Natural killer cell (primary cell): ENCODE measurements around the gene FBH1. TPM values are rescaled to one million over a fixed set of nuclear protein-coding genes. Genes with fewer than 3 reads are reported as not detected.

ENCODE experiments used
- ATAC-seq, 3 donors: fragments of 150-1000 bp in 2 of 3; fragments of 200-7000 bp in 1 of 3; cut with Tn5 transposase; 1 replicate in 1 of 3; 2 replicates in 2 of 3; pipeline ENCODE4 v1.10.0; 2021; ENCODE audit warnings: mild to moderate bottlenecking in 2 of 3, moderate library complexity in 2 of 3
- DNase-seq, 2 donors: peaks; one replicate each; pipeline versions ENCODE4 v3.0.0 to v3.0.0-alpha.2; 2013 to 2021; ENCODE audit warnings: mixed read lengths in 1 of 2
- H3K27ac ChIP-seq: one replicate; pipeline ENCODE4 v1.5.1; 2013; ENCODE audit warnings: mild to moderate bottlenecking, low read length
- H3K27me3 ChIP-seq: one replicate; pipeline ENCODE4 v1.6.1; 2013; ENCODE audit warnings: low read length; ENCODE audit not compliant: control insufficient read depth, insufficient read depth
- H3K36me3 ChIP-seq: one replicate; pipeline ENCODE4 v1.6.1; 2013; ENCODE audit warnings: low read length; ENCODE audit not compliant: control insufficient read depth, insufficient read depth
- H3K4me1 ChIP-seq: one replicate; pipeline ENCODE4 v1.6.1; 2013; ENCODE audit warnings: low read length; ENCODE audit not compliant: control insufficient read depth, insufficient read depth
- H3K4me3 ChIP-seq: one replicate; pipeline ENCODE4 v1.5.1; 2013; ENCODE audit warnings: low read length
- H3K9me3 ChIP-seq: one replicate; pipeline ENCODE4 v1.6.1; 2013; ENCODE audit warnings: low read length; ENCODE audit not compliant: control insufficient read depth, insufficient read depth
- H3K27ac Mint-ChIP-seq, 2 donors: one replicate each; pipeline ENCODE4 v1.8.0; 2022; ENCODE audit warnings: mild to moderate bottlenecking in 2 of 2, mixed read lengths in 2 of 2, moderate library complexity in 1 of 2
- H3K27me3 Mint-ChIP-seq, 2 donors: one replicate each; pipeline ENCODE4 v1.8.0; 2022; ENCODE audit warnings: low read depth in 2 of 2, mixed read lengths in 2 of 2
- H3K36me3 Mint-ChIP-seq: one replicate; pipeline ENCODE4 v1.8.0; 2022; ENCODE audit warnings: mixed read lengths
- H3K4me1 Mint-ChIP-seq, 2 donors: one replicate each; pipeline ENCODE4 v1.8.0; 2022; ENCODE audit warnings: mixed read lengths in 2 of 2
- H3K4me3 Mint-ChIP-seq: one replicate; pipeline ENCODE4 v1.8.0; 2022; ENCODE audit warnings: mild to moderate bottlenecking, moderate library complexity, mixed read lengths
- H3K9me3 Mint-ChIP-seq, 2 donors: one replicate each; pipeline ENCODE4 v1.8.0; 2022; ENCODE audit warnings: mixed read lengths in 2 of 2
- WGBS: methylation state at CpG from one replicate; pipeline ENCODE4 v1.1.7; 2013; ENCODE audit warnings: missing lambda C conversion rate; ENCODE audit not compliant: insufficient coverage; 5-methylcytosine and 5-hydroxymethylcytosine counted together
- intact Hi-C: fragments of 100-400 bp; cut with micrococcal nuclease; formaldehyde crosslinking; loops from one replicate; pipeline ENCODE4 v1.14.2; 2022
- total RNA-seq, 4 donors: library from RNA; stranded (reverse); fragments of 120-200 nt in 1 of 4; gene quantifications; one replicate each; pipeline versions ENCODE4 v1.2.3 to v1.2.4, GENCODE V29; 2013 to 2022
- TF ChIP-seq, protein P1 (sequence below): fragments of 200-600 bp; IDR thresholded peaks from one replicate; pipeline ENCODE4 v1.8.0; 2022; ENCODE audit warnings: antibody characterized with exemption

Gene FBH1
- total RNA-seq, 3 donors from 2014 or later (not counting 1 experiment from before 2014, with no cell fraction given) = 49.3 to 64.9 (median 62.7) TPM

DNA sequence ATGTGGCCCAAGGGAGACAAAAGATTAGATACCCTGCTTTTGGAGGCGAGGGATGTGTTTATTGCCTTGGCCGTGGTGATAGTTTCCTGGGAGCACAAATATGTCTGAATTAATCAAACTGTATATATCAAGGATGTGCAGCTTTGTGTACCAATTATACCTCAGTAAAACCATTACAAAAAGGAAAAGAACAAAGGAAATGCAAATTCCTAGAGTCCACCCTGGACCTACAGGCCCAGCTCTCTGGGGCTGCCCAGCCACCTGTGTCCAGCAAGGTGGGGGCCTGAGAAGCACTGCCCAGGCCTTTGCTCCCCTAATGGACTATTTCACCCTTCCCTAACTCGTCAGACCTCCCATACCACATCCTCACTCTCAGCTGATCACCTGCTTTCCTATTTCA is 20.9 kb upstream of the FBH1 start:
- Histone ChIP-seq H3K27me3 (no peaks in the 10 kb centered on the region), H3K4me3 (no peak overlapping the region), H3K4me1 (no peaks in the 10 kb centered on the region), H3K9me3 (peaks cover 3% of the 10 kb centered on the region), H3K27ac (no peak overlapping the region), H3K36me3 (no peaks in the 10 kb centered on the region)
- Mint-ChIP-seq H3K36me3 (no peaks in the 10 kb centered on the region), H3K4me1 (peaks cover 7 to 8% of the 10 kb centered on the region in 2 donors), H3K4me3 (no peak overlapping the region), H3K27ac (no peak overlapping the region), H3K27me3 (no peaks in the 10 kb centered on the region), H3K9me3 (no peaks in the 10 kb centered on the region)
- intact Hi-C loops = no loop called here
- WGBS = 72% methylated on average over 1 of the region's 3 CpGs
- ATAC-seq (no peak), DNase-seq (no peak)
- TF ChIP-seq, protein P1, sequence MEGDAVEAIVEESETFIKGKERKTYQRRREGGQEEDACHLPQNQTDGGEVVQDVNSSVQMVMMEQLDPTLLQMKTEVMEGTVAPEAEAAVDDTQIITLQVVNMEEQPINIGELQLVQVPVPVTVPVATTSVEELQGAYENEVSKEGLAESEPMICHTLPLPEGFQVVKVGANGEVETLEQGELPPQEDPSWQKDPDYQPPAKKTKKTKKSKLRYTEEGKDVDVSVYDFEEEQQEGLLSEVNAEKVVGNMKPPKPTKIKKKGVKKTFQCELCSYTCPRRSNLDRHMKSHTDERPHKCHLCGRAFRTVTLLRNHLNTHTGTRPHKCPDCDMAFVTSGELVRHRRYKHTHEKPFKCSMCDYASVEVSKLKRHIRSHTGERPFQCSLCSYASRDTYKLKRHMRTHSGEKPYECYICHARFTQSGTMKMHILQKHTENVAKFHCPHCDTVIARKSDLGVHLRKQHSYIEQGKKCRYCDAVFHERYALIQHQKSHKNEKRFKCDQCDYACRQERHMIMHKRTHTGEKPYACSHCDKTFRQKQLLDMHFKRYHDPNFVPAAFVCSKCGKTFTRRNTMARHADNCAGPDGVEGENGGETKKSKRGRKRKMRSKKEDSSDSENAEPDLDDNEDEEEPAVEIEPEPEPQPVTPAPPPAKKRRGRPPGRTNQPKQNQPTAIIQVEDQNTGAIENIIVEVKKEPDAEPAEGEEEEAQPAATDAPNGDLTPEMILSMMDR = no peak

DNA sequence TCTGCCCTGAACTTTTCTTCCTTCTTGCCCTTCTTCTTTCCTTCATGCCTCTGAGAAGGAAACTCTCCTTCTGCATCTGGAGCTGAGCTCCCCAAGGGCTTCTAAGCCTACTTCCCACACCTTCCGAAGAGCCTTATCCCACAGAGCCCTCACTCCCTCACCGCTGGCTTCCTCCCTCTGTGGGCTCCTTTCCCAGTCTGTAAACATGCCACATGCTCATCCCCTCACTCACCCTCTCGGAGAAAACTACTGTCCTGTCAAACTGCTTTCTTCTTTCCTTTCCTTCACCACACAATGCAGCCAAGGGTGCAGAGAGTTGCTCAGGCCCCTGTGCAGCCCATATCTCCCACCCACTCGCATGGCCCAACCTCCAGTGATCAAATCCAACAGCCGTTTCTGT is 18.4 kb upstream of the FBH1 start:
- TF ChIP-seq, protein P1 = no peak
- no peak overlapping the region for H3K4me3 ChIP-seq
- no peaks in the 10 kb centered on the region for H3K36me3 Mint-ChIP-seq
- no peaks in the 10 kb centered on the region for H3K27me3 Mint-ChIP-seq
- no peaks in the 10 kb centered on the region for H3K9me3 Mint-ChIP-seq
- peaks cover 2% of the 10 kb centered on the region for H3K36me3 ChIP-seq
- intact Hi-C loops = loop anchor here (5.0 kb wide), 1 partner anchor 59 kb away; the partner anchor contains the start of gene GDI2
- H3K27ac ChIP-seq = no peak overlapping the region
- no peak overlapping the region for H3K4me3 Mint-ChIP-seq
- DNase-seq (no peak), ATAC-seq (no peak)
- H3K9me3 ChIP-seq = peaks cover 3% of the 10 kb centered on the region
- H3K4me1 ChIP-seq = no peaks in the 10 kb centered on the region
- 95% methylated on average over 5 of the region's 5 CpGs for WGBS
- H3K4me1 Mint-ChIP-seq = peaks cover 7 to 8% of the 10 kb centered on the region in 2 donors
- H3K27me3 ChIP-seq = no peaks in the 10 kb centered on the region
- no peak overlapping the region for H3K27ac Mint-ChIP-seq

DNA sequence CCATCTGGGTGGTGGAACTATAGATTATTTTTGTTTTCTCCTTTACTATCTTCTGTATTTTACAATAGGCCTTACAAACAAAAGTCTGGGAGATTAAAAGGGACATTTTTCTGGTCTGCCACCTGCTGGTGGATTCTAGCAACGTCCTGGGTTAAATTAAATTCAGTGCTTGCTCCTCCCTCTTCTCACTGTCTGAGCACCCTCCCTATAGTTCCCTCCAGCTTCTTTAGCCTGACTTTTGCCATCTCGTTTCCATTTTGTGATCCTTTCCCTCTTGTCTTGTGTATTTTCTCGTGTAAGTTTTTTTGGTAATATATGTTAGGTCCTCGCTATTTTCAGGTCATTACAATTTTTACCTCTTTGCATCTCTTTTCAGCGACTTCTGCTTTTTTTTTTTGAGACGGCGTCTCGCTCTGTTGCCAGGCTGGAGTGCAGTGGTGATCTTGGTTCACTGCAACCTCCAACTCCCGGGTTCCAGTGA is 16.5 kb upstream of the FBH1 start:
- peak overlapping the region; percentile 61 for H3K27ac ChIP-seq
- no peak overlapping the region for H3K4me3 ChIP-seq
- Mint-ChIP-seq H3K4me1 (peaks cover 7 to 8% of the 10 kb centered on the region in 2 donors), H3K27ac (peak overlapping the region in 1 of 2 donors; percentile 25), H3K9me3 (no peaks in the 10 kb centered on the region), H3K36me3 (no peaks in the 10 kb centered on the region), H3K27me3 (no peaks in the 10 kb centered on the region), H3K4me3 (peak overlapping the region; percentile 79)
- H3K9me3 ChIP-seq = no peaks in the 10 kb centered on the region
- WGBS = 4% methylated on average over 7 of the region's 9 CpGs
- H3K36me3 ChIP-seq = peaks cover 12% of the 10 kb centered on the region
- ATAC-seq = peak; percentile 89 to 100 (median 99)
- H3K4me1 ChIP-seq = no peaks in the 10 kb centered on the region
- H3K27me3 ChIP-seq = no peaks in the 10 kb centered on the region
- peak; percentile 56 to 82 for DNase-seq
- TF ChIP-seq, protein P1 = peak; percentile 76
- intact Hi-C loops = loop anchor here (1.0 to 5.0 kb wide), 3 partner anchors 61 to 243 kb away; partner anchors contain the start of gene GDI2
